B cell (primary cell): ENCODE data around the gene ALKBH2. TPM values are rescaled to one million over a fixed set of nuclear protein-coding genes. Genes with fewer than 3 reads are reported as not detected.

Source experiments
- ATAC-seq: fragments of 200-7000 bp; cut with Tn5 transposase; one replicate; pipeline ENCODE4 v1.10.0; 2021; ENCODE audit warnings: low read depth, mild to moderate bottlenecking, moderate number of reproducible peaks, moderate library complexity
- CTCF ChIA-PET: fragments of 350-600 bp; sonication (Branson Sonifier 250); formaldehyde crosslinking; loops from one replicate; lab custom pipeline; 2021; ENCODE audit warnings: antibody characterized with exemption, inconsistent platforms; lab: Charles Lee
- POLR2A ChIA-PET: fragments of 350-600 bp; sonication (Branson Sonifier 250); formaldehyde crosslinking; loops from one replicate; lab custom pipeline; 2021; ENCODE audit warnings: antibody characterized with exemption; lab: Charles Lee
- DNase-seq: peaks from one replicate; pipeline ENCODE4 v3.0.0; 2013
- H2AFZ ChIP-seq: 2 replicates; pipeline ENCODE4 v1.6.1; 2012; ENCODE audit warnings: mild to moderate bottlenecking, low read depth, low read length; ENCODE audit not compliant: insufficient read depth, poor library complexity, severe bottlenecking
- H3K27ac ChIP-seq, 2 donors: 1 replicate in 1 of 2; 2 replicates in 1 of 2; pipeline ENCODE4 v1.5.1; 2012 to 2013; ENCODE audit warnings: low read length in 2 of 2, mild to moderate bottlenecking in 2 of 2, moderate library complexity in 1 of 2
- H3K27me3 ChIP-seq, 4 experiments: fragments of 200-600 bp in 1 of 4; sonication (generic) in 1 of 4; replicated peaks in 1 of 4; 1 replicate in 2 of 4; 2 replicates in 2 of 4; pipeline versions ENCODE4 v1.6.1 to v1.7.0; 2013 to 2016; ENCODE audit warnings: low read length in 3 of 4, mild to moderate bottlenecking in 2 of 4, mixed read lengths in 1 of 4, moderate library complexity in 1 of 4; ENCODE audit not compliant: insufficient read depth in 4 of 4, control insufficient read depth in 3 of 4; ENCODE audit errors: control extremely low read depth in 1 of 4
- H3K36me3 ChIP-seq, 2 experiments: replicated peaks in 1 of 2; 1 replicate in 1 of 2; 2 replicates in 1 of 2; pipeline versions ENCODE4 v1.6.1 to v1.7.1; 2013; ENCODE audit warnings: low read length in 1 of 2; ENCODE audit not compliant: insufficient read depth in 2 of 2, control insufficient read depth in 1 of 2; ENCODE audit errors: control extremely low read depth in 1 of 2, extremely low read depth in 1 of 2
- H3K4me1 ChIP-seq, 2 donors: fragments of 200-600 bp in 1 of 2; sonication (generic) in 1 of 2; 1 replicate in 1 of 2; 2 replicates in 1 of 2; pipeline versions ENCODE4 v1.5.1 to v1.6.1; 2013 to 2017; ENCODE audit warnings: low read length in 2 of 2; ENCODE audit not compliant: control insufficient read depth in 2 of 2, insufficient read depth in 2 of 2
- H3K4me2 ChIP-seq: replicated peaks from 2 replicates; pipeline ENCODE3; 2012; ENCODE audit warnings: mild to moderate bottlenecking, low read depth, low read length; ENCODE audit not compliant: poor library complexity, severe bottlenecking
- H3K4me3 ChIP-seq, 5 experiments: fragments of 200-600 bp in 1 of 5; sonication (generic) in 1 of 5; 1 replicate in 3 of 5; 2 replicates in 2 of 5; pipeline versions ENCODE4 v1.5.1 to v1.7.0; 2011 to 2016; ENCODE audit warnings: low read length in 4 of 5, mild to moderate bottlenecking in 4 of 5, low read depth in 2 of 5, control low read depth in 1 of 5, moderate library complexity in 1 of 5; ENCODE audit not compliant: insufficient read depth in 1 of 5; ENCODE audit errors: control extremely low read depth in 1 of 5, extremely low read depth in 1 of 5
- H3K79me2 ChIP-seq: fragments of 200-600 bp; sonication (generic); one replicate; pipeline ENCODE4 v1.6.0; 2016; ENCODE audit warnings: low read length; ENCODE audit not compliant: control insufficient read depth, insufficient read depth
- H3K9ac ChIP-seq: fragments of 200-600 bp; sonication (generic); 2 replicates; pipeline ENCODE4 v1.6.1; 2017; ENCODE audit warnings: mild to moderate bottlenecking, low read length, moderate library complexity
- H3K9me3 ChIP-seq, 3 donors: one replicate each; pipeline versions ENCODE4 v1.6.1 to v1.7.1; 2013; ENCODE audit warnings: low read length in 2 of 3; ENCODE audit not compliant: control insufficient read depth in 2 of 3, insufficient read depth in 1 of 3; ENCODE audit errors: control extremely low read depth in 1 of 3
- H4K20me1 ChIP-seq: 2 replicates; pipeline ENCODE4 v1.6.0; 2012; ENCODE audit warnings: mild to moderate bottlenecking, low read length; ENCODE audit not compliant: insufficient read depth, control insufficient read depth, poor library complexity, severe bottlenecking
- H3K27ac Mint-ChIP-seq: one replicate; pipeline ENCODE4 v1.8.0; 2021; ENCODE audit warnings: mixed read lengths
- H3K27me3 Mint-ChIP-seq: one replicate; pipeline ENCODE4 v1.8.0; 2021; ENCODE audit warnings: mixed read lengths
- H3K4me1 Mint-ChIP-seq: one replicate; pipeline ENCODE4 v1.8.0; 2021; ENCODE audit warnings: mixed read lengths
- H3K4me3 Mint-ChIP-seq: one replicate; pipeline ENCODE4 v1.8.0; 2021; ENCODE audit warnings: mixed read lengths
- H3K9me3 Mint-ChIP-seq: one replicate; pipeline ENCODE4 v1.8.0; 2022; ENCODE audit warnings: mixed read lengths; ENCODE audit not compliant: insufficient read depth
- CTCF ChIP-seq: fragments of 200-600 bp; IDR thresholded peaks from one replicate; pipeline ENCODE4 v1.8.0; 2022; ENCODE audit warnings: antibody characterized with exemption, mild to moderate bottlenecking
- EZH2 ChIP-seq: IDR thresholded peaks from 2 replicates; pipeline ENCODE4 v1.6.1; 2012; ENCODE audit warnings: borderline replicate concordance, low read depth, mild to moderate bottlenecking, moderate library complexity, low read length; ENCODE audit not compliant: insufficient read depth, poor library complexity, severe bottlenecking
- WGBS: methylation state at CpG from one replicate; pipeline ENCODE4 v1.1.5; 2013; ENCODE audit warnings: missing lambda C conversion rate; ENCODE audit not compliant: insufficient coverage; 5-methylcytosine and 5-hydroxymethylcytosine counted together
- intact Hi-C: fragments of 100-400 bp; cut with micrococcal nuclease; formaldehyde crosslinking; loops from one replicate; pipeline ENCODE4 v1.10.0; 2022
- polyA plus RNA-seq: library from polyadenylated mRNA; depleted of rRNA; stranded (reverse); fragments of >200 nt; gene quantifications from 2 replicates; pipeline ENCODE4 v1.2.3, GENCODE V29; 2012
- total RNA-seq, 2 donors: library from RNA; stranded (reverse); fragments of 120-200 nt in 1 of 2; gene quantifications; 1 replicate in 1 of 2; 2 replicates in 1 of 2; pipeline versions ENCODE4 v1.2.3 to v1.2.4, GENCODE V29; 2013 to 2022

The ALKBH2 gene
- total and polyA plus RNA-seq, 2 donors (not counting 1 experiment from before 2014, with no cell fraction given), result 14.6 TPM

DNA sequence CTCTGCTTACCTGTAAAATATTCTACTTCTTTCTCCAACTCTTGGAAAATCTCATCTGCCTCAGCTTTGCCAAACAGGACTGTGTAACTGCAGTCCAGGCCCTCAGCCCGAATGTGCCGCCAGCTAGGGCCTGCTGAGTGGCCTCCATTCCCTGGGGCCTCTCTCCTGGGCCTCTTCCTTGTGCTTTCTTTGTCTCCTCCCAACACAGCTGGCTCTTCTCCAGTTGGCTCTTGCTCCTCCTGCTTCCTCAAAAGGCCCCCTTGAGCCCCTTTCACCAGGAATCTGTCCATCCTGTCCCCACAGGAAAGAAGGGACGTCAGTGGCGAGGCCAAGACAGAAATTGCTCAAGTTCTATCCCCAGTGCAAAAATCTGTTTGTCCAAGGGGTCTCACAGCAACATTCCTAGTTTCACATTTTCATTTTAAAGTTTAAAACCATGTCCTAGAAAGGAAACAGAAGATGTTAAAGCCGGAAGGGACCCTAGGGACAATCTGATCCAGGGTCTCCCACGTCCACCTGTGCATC is 713 bp downstream of the ALKBH2 start:
- no peak for TF ChIP-seq EZH2
- no peak for TF ChIP-seq CTCF
- Histone ChIP-seq H3K27me3 (no peaks in the 10 kb centered on the region), H3K4me3 (peak overlapping the region; percentile 64 to 98 (median 85)), H3K9me3 (no peaks in the 10 kb centered on the region), H3K9ac (peak overlapping the region; percentile 87), H4K20me1 (no peaks in the 10 kb centered on the region), H3K4me2 (peak overlapping the region; percentile 95), H3K79me2 (peaks cover 23% of the 10 kb centered on the region), H3K27ac (peak overlapping the region; percentile 58 to 78), H3K4me1 (peaks cover 24 to 26% of the 10 kb centered on the region in 2 donors), H3K36me3 (peaks cover 0 to 22% of the 10 kb centered on the region in 2 experiments), H2AFZ (peak overlapping the region; percentile 94)
- ChIA-PET POLR2A (interaction anchor here (0.6 kb wide), 1 partner anchor 16 kb away, joined by 3 read pairs; no protein-coding TSS in a partner anchor), CTCF (interaction anchor here (0.8 to 2.6 kb wide), 11 partner anchors 10 to 528 kb away, joined by 3 to 11 read pairs (median 5); partner anchors contain the start of gene USP30)
- ATAC-seq (no peak), DNase-seq (no peak)
- H3K27me3 Mint-ChIP-seq, result no peaks in the 10 kb centered on the region
- 38% methylated on average over 6 of the region's 6 CpGs for WGBS
- peak overlapping the region; percentile 95 for H3K4me3 Mint-ChIP-seq
- intact Hi-C loops, result loop anchor here (1.0 to 10.0 kb wide), 11 partner anchors 19 to 975 kb away; partner anchors contain the start of genes CORO1C, FAM222A, FICD and ISCU
- no peaks in the 10 kb centered on the region for H3K9me3 Mint-ChIP-seq
- H3K4me1 Mint-ChIP-seq, result peaks cover 32% of the 10 kb centered on the region
- peak overlapping the region; percentile 89 for H3K27ac Mint-ChIP-seq

DNA sequence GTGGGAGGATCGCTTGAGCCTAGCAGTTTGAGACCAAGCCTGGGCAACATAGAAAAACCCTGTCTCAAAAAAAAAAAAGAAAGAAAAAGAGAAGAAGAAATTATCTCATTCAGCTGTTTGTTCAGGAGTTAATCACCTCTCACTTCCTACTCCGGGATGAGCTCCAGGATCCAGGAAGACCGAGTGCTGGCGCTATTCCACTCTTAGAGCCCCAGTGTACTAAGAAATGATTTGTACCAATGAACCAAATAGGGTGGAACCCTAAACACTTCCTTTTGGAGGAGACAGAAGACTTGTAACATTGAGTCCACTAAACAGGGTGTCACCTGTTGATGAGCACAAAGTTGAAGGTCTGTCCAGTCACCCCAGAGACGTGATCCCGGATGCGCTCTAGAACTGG is 3.6 kb downstream of the ALKBH2 start:
- ATAC-seq (no peak), DNase-seq (no peak)
- ChIA-PET CTCF (no interaction called here), POLR2A (no interaction called here)
- no peaks in the 10 kb centered on the region for H3K9me3 ChIP-seq
- Mint-ChIP-seq H3K4me1 (peaks cover 32% of the 10 kb centered on the region), H3K4me3 (no peak overlapping the region), H3K27me3 (no peaks in the 10 kb centered on the region), H3K27ac (no peak overlapping the region), H3K9me3 (no peaks in the 10 kb centered on the region)
- H3K4me2 ChIP-seq, result no peak overlapping the region
- H3K36me3 ChIP-seq, result peaks cover 0 to 42% of the 10 kb centered on the region in 2 experiments
- no peak overlapping the region for H3K27ac ChIP-seq
- peaks cover 23% of the 10 kb centered on the region for H3K79me2 ChIP-seq
- H3K9ac ChIP-seq, result no peak overlapping the region
- 100% methylated on average over 4 of the region's 7 CpGs for WGBS
- TF ChIP-seq EZH2 (no peak), CTCF (no peak)
- no peaks in the 10 kb centered on the region for H3K27me3 ChIP-seq
- intact Hi-C loops, result loop anchor here (5.0 to 10.0 kb wide), 4 partner anchors 357 to 972 kb away; partner anchors contain the start of genes CORO1C, FAM222A and SELPLG
- H4K20me1 ChIP-seq, result no peaks in the 10 kb centered on the region
- H3K4me1 ChIP-seq, result peaks cover 19 to 21% of the 10 kb centered on the region in 2 donors
- H3K4me3 ChIP-seq, result no peak overlapping the region
- H2AFZ ChIP-seq, result no peak overlapping the region
